Stimulated activated effector memory CD8-positive, alpha-beta T cell treated with anti-CD3 and anti-CD28 coated beads, Interleukin-12 subunit alpha, Interleukin-12 subunit beta, amount 100 ng/mL, for 72 hours (primary cell): ENCODE measurements around the gene TYR.
"Not testable (repeated sequence)": the region's sequence is repeated elsewhere in the genome, so short reads cannot be mapped to it uniquely, and the experiment has no call there.

Source experiments
- ATAC-seq: fragments of 150-1000 bp; cut with Tn5 transposase; 2 replicates; pipeline ENCODE4 v1.10.0; 2021
- DNase-seq, 2 donors: peaks; one replicate each; pipeline ENCODE4 v3.0.0; 2021 to 2022; ENCODE audit warnings: low spot score in 2 of 2
- H3K27ac Mint-ChIP-seq: one replicate; pipeline ENCODE4 v1.8.0; 2022; ENCODE audit warnings: mild to moderate bottlenecking, mixed read lengths
- H3K36me3 Mint-ChIP-seq: one replicate; pipeline ENCODE4 v1.8.0; 2022; ENCODE audit warnings: mild to moderate bottlenecking, mixed read lengths
- H3K4me1 Mint-ChIP-seq: one replicate; pipeline ENCODE4 v1.8.0; 2022; ENCODE audit warnings: mixed read lengths
- H3K4me3 Mint-ChIP-seq: one replicate; pipeline ENCODE4 v1.8.0; 2022; ENCODE audit warnings: mild to moderate bottlenecking, mixed read lengths
- H3K9me3 Mint-ChIP-seq: one replicate; pipeline ENCODE4 v1.8.0; 2022; ENCODE audit warnings: mixed read lengths

Gene TYR

DNA sequence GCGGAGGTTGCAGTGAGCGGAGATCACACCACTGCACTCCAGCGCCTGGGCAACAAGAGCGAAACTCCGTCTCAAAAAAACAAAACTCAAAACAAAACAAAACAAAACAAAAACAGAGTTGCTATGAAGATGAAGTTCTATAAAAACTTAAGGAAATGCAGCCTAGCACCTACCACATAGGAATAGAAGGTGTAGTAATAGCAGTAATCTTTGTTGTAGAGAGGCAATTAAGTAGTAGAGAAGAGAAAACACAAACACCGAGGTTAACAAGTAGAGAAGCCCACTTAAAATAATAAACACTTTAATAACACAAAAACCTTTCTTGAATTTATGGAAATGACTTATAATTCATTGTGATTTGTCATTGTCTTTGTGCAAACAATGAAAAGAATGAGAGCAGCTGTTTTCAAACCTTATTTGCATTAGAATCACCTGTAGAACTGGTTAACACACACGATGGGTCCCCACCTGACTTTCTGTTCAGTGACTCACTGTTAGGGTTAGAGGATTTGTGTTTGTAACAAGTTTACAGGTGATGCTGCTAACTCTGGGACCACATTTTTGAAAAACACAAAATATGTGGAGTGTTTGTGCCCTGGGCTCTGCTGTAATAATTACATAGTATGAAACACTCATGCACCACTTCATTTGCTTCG lies 43.1 kb downstream of the TYR start:
- ATAC-seq (no peak), DNase-seq (no peak)
- Mint-ChIP-seq H3K9me3 (peaks cover 2% of the 10 kb centered on the region), H3K4me1 (no peaks in the 10 kb centered on the region), H3K4me3 (no peak overlapping the region), H3K36me3 (no peaks in the 10 kb centered on the region), H3K27ac (no peak overlapping the region)

DNA sequence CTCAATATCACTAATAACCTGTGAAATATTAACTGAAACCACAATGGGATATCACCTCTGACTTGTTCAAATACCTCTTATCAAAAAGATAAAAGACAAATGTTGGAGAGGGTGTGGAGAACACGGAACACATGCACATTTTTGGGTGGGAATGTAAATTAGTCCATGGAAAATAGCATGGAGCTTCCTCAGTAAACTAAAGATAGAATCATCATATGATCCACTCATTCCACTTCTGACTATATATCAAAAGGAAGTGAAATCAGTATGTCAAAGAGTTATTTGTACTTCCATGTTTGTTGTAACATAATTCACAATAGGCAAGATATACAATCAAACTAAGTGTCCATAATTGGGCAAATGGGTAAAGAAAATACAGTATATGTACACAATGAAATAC lies 57.4 kb downstream of the TYR start:
- Mint-ChIP-seq H3K9me3 (peaks cover 22% of the 10 kb centered on the region), H3K27ac (no peak overlapping the region), H3K36me3 (no peaks in the 10 kb centered on the region), H3K4me1 (no peaks in the 10 kb centered on the region), H3K4me3 (no peak overlapping the region)
- no peak for DNase-seq
- ATAC-seq: no peak

DNA sequence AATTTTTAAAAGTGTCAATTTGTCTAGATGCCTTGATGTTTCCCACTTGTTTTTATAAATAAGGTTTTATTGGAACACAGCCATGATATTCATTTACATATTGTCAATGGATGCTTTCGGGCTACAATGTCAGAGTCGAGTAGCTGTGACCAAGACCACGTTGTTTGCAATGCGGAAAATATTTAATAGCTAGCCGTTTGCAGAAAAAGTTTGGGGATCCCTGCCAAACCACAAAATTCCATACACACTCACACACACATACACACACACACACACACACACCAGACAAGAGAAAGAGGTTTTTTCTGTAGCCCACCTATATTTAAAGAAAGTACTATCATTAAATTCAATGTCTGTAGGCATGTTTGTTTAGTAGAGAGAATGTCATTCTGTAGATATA lies 58.3 kb downstream of the TYR start:
- H3K9me3 Mint-ChIP-seq: peaks cover 16% of the 10 kb centered on the region
- no peaks in the 10 kb centered on the region for H3K4me1 Mint-ChIP-seq
- H3K4me3 Mint-ChIP-seq: no peak overlapping the region
- ATAC-seq (no peak), DNase-seq (no peak)
- H3K27ac Mint-ChIP-seq: no peak overlapping the region
- H3K36me3 Mint-ChIP-seq: no peaks in the 10 kb centered on the region

DNA sequence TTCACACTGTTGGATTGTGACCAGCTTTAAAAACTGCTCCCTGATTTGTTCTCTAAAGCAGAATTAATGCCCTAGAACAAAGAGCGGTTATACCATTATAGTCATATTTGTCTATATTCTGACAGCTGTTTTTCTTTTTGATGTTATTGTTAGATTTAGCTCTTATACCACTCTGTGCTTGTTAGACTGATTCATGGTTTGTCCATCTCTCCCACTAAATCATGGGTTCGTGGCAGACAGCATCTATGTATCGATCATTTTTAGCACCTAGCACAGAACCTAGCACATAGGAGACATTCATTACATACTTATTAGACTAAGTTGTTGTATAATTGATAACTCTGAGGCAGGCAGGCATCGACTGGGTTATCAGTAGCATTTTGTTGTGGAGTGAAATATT lies 69.3 kb downstream of the TYR start:
- not testable (repeated sequence) for H3K4me1 Mint-ChIP-seq, H3K4me3 Mint-ChIP-seq, DNase-seq, H3K36me3 Mint-ChIP-seq, H3K27ac Mint-ChIP-seq, ATAC-seq
- H3K9me3 Mint-ChIP-seq: peaks cover 17% of the 10 kb centered on the region

DNA sequence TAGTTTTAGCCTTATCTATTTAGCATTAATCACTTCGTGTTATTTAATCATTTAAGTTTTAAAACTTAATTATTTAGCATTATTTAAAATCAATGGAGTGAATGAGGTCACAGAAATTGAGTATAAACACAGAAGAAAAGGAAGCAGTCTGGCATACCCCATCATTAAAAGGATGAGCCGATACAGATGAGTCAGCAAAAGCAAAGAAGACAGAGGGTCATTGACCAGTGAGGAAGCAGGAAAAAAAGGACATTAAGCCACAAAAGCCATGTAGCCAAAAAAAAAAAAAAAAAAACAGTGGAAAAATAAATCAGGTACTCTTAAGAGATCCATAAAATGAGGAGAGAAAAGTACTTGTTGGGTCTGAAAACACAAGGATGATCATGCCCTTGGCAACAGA lies 71.5 kb downstream of the TYR start:
- Mint-ChIP-seq H3K9me3 (peaks cover 20% of the 10 kb centered on the region), H3K4me1 (no peaks in the 10 kb centered on the region), H3K36me3 (no peaks in the 10 kb centered on the region), H3K4me3 (no peak overlapping the region), H3K27ac (no peak overlapping the region)
- no peak for ATAC-seq
- no peak for DNase-seq

DNA sequence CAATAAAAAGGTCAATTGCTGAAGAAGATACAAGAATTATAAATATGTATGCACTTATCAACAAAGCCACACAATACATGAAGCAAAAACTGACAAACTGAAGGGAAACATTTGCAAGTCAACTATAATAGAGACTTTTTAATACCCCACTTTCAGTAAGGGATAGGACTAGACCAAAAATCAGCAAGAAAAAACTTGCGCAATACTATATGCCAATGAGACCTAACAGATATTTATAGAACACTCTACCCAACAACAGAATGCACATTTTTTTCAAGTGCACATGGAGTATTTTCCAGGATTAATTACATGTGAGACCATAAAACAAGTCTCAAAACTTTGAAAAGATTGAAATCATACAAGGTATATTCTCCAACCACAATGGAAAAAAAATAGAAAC lies 83.8 kb downstream of the TYR start:
- H3K4me3 Mint-ChIP-seq, H3K36me3 Mint-ChIP-seq: not testable (repeated sequence)
- peaks cover 15% of the 10 kb centered on the region for H3K9me3 Mint-ChIP-seq

DNA sequence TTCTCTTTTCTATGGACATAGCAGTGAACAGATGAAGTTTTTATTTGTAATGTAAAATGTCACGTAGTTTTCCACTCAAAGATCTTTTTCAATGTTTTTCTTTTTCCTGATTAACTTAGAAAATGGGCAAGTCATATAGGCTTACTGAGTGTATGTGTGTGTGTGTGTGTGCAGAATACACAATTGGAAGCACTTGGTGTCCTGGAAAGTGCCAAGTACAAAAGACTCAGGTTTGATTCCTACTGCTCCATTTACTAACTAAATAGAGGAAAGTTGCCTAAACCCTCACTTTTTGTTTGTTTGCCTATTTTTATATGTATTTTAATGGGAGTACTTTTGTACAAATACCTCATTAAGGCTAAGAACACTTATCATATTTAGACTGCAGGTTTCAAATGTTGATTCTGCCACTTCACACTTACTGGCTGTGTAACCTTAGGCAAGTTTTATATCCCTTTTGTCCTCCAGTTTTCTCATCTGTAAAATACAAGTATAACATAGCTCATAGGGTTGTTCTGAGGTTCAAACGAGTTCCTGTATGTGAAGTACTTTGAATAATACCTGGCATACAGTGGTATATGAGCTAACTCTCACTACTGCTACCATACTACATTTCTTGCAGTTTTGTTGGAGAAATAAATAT lies 90.1 kb downstream of the TYR start:
- DNase-seq: no peak
- no peak for ATAC-seq
- Mint-ChIP-seq H3K4me1 (no peaks in the 10 kb centered on the region), H3K4me3 (no peak overlapping the region), H3K27ac (no peak overlapping the region), H3K9me3 (peaks cover 14% of the 10 kb centered on the region), H3K36me3 (no peaks in the 10 kb centered on the region)

More for the DNA sequence above, 83.8 kb downstream of the TYR start:
- not testable (repeated sequence) for H3K27ac Mint-ChIP-seq, H3K4me1 Mint-ChIP-seq, ATAC-seq, DNase-seq

DNA sequence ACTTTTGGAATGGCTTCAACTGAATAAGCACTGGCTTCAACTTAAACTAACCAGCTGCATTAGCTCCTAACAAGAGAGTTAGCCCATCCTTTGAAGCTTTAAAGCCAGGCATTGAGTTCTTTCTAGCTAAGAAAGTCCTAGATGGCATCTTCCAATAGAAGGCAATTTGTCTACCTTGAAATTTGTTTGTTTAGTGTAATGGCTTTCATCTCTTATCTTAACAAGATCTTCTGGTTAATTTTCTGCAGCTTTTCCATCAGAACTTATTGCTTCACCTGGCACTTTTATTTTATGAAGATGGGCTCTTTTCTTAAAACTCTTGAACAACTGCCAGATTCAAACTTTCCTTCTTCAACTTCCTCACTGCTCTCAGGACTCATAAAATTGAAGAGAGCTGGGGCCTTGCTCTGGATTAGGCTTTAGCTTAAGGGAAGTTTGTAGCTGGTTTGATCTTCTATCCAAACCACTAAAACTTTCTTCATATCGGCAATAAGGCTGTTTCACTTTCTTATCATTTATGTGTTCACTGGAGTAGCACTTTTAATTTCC lies 94.9 kb downstream of the TYR start:
- ATAC-seq, H3K4me3 Mint-ChIP-seq, DNase-seq, H3K36me3 Mint-ChIP-seq, H3K4me1 Mint-ChIP-seq, H3K27ac Mint-ChIP-seq: not testable (repeated sequence)
- H3K9me3 Mint-ChIP-seq: peaks cover 25% of the 10 kb centered on the region

DNA sequence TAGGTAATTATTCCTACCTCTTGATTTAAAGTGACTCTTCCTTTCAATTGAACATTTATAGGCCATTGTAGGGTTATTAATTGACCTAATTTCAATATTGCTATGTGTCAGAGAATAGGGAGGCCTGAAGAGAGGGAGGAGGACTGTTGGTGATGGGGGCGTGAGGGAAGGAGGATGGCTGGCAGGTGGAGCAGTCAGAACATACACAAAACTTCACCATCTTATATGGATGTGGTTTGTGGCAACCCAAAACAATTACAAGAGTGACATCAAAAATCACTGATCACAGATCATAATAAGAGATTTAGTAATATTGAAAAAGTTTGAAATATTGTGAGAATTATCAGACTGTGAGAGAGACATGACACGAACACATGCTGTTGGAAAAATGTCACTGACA lies 95.5 kb downstream of the TYR start:
- not testable (repeated sequence) for DNase-seq, H3K4me3 Mint-ChIP-seq, H3K4me1 Mint-ChIP-seq, H3K27ac Mint-ChIP-seq, H3K36me3 Mint-ChIP-seq, ATAC-seq
- peaks cover 29% of the 10 kb centered on the region for H3K9me3 Mint-ChIP-seq

DNA sequence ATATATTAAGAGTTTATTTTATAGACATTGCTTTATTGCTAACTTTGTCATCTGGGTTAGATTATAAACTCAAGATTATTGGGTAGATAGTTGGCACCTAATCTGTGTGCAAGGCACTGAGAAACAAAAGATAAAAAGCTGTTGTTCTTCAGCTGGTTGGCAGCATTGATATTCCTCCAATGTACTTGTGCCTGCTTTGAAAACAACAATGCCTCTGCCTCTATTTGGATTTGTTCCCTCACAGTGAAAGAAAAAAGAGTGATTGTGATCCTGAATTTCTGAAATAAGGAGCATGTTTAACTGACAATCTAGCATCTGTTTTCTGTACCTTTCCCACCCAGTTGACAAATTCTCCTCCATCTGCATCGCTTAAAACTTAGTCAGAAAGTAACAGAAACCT lies 98.3 kb downstream of the TYR start:
- Mint-ChIP-seq H3K4me3 (no peak overlapping the region), H3K9me3 (peaks cover 22% of the 10 kb centered on the region)
- ATAC-seq: no peak

DNA sequence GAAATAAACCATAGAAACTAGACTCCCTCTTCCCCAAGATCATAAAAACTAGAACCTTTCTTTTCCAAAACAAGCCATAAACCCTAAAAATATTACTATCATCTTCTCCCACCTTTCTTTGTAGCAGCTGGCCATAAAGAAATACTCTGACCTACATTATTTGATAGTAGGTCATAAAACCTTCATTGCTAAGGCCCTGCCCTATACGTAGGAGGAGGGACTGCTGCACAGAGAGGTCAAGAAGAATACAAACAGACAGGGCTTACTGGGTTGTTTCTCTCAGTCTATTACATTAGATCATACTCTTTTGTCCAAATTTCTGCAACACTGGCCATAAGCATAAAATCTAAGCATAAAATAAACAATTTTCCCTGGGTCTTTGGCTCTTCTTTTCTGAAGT lies 101.5 kb downstream of the TYR start:
- H3K4me3 Mint-ChIP-seq: no peak overlapping the region
- no peak for DNase-seq
- ATAC-seq: no peak
- H3K4me1 Mint-ChIP-seq: no peaks in the 10 kb centered on the region
- H3K36me3 Mint-ChIP-seq: no peaks in the 10 kb centered on the region
- no peak overlapping the region for H3K27ac Mint-ChIP-seq
- H3K9me3 Mint-ChIP-seq: peaks cover 20% of the 10 kb centered on the region

More for the DNA sequence above, 98.3 kb downstream of the TYR start:
- H3K36me3 Mint-ChIP-seq: no peaks in the 10 kb centered on the region
- H3K27ac Mint-ChIP-seq: no peak overlapping the region
- DNase-seq: no peak
- no peaks in the 10 kb centered on the region for H3K4me1 Mint-ChIP-seq

DNA sequence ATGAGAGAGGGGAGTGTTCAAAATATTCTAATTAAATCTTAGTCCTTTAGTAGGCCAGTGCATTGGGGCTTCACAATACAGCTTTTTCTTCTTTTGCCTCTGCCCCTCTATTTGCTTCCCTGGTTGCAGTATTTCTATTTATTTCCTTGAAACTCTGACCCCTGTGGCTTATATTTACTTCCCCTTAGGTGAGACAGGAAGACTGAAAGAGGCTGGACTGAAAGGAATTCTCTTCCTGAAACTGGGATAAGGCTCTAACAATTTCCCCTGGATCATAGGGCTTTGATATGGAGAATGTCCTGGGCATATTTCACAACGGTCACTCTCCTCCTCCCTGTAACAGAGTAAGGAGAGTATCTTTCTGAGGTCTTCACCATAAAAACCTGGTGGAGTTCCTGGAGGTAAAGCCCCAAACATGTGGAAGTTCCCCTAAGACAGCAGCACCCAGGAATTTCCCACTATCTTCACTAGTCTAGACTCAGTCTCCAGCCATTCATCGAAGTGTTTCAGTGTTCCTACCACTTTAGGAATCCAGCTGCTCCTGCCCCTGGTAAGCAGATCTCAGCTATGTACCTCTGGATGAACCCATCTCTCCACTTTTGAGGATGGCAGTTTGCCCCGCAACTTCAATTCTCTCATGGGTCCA lies 103.5 kb downstream of the TYR start:
- not testable (repeated sequence) for H3K4me1 Mint-ChIP-seq, H3K27ac Mint-ChIP-seq, DNase-seq, ATAC-seq, H3K36me3 Mint-ChIP-seq, H3K4me3 Mint-ChIP-seq
- peaks cover 17% of the 10 kb centered on the region for H3K9me3 Mint-ChIP-seq

DNA sequence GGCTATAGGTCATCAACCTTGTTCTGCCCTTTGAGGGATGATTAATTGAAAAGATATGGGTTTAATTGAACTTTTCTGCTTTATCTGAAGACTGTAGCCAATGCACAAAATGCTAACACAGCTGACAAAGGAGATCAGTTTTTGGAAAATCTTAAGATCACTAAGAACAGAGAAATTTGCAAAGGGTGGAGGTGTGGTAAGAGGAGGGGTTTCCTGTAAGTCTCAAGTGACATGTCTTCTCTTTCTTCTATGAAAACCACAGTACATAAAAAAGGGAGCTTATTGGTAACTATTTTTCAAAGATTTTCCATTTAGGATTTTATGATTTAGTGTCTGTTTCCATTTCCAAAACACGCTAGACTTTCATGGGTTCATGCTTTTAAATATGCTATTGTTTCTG lies 108.9 kb downstream of the TYR start:
- not testable (repeated sequence) for DNase-seq, H3K4me1 Mint-ChIP-seq, H3K27ac Mint-ChIP-seq, ATAC-seq, H3K36me3 Mint-ChIP-seq, H3K4me3 Mint-ChIP-seq
- peaks cover 13% of the 10 kb centered on the region for H3K9me3 Mint-ChIP-seq

DNA sequence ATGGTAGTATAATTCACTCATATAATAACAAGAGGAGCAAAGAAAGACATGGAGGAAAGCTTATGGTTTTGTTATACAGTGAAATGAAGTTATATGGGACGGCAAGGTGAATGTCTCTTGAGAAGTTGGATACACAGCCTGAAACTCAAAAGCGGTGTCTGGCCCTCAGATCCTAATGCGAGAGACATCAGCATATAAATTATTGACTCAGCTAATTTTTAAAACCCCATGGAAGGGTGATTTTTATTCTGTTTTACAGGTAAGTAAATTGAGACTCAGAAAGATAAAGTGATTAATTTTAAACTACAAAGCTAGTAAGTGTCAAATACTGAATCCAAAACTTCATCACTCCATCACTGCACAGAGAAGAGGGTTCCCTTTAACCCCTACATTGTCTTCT lies 110.3 kb downstream of the TYR start:
- peaks cover 11% of the 10 kb centered on the region for H3K9me3 Mint-ChIP-seq
- ATAC-seq, H3K36me3 Mint-ChIP-seq, DNase-seq, H3K27ac Mint-ChIP-seq, H3K4me3 Mint-ChIP-seq, H3K4me1 Mint-ChIP-seq: not testable (repeated sequence)

DNA sequence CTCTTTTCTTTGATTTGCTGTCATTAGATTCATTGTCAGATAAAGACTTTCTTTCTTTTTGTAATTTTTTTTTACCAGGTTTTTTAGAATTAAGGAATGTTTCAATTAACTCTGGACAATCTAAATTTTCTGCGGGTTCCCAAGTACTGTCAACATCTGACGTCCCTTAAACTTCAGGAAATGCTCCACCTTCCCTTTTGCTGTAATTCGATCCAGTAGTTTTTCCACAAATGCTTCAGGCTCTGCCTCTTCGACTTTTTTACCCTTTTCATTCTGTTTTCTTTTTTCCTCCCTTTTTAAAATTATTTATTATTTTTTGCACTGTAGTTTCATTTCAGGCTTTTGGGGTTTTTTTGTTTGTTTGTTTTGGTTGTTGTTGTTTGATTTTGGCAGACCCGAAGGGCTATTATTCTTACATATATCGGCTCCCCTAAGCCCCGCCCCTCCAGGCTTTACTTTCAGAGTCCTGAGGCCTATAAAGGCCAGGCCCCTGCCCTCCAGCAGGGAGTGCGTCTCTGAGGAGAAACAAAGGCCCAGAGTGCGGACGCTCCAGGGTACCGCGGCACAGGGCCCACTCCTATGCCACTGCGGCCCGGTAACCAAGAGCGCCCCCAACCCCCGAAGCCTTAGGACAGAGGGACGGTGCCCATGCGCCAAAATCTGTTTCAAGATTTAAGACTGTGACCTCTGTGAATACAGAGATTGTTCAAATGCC lies 116.4 kb downstream of the TYR start:
- H3K4me3 Mint-ChIP-seq: no peak overlapping the region
- ATAC-seq: no peak
- DNase-seq: no peak
- no peak overlapping the region for H3K27ac Mint-ChIP-seq
- no peaks in the 10 kb centered on the region for H3K36me3 Mint-ChIP-seq
- no peaks in the 10 kb centered on the region for H3K4me1 Mint-ChIP-seq
- peaks cover 2% of the 10 kb centered on the region for H3K9me3 Mint-ChIP-seq
